Thoracic aorta (tissue), 2 donors: ENCODE data around the gene KIF13A. TPM values are rescaled to one million over a fixed set of nuclear protein-coding genes. Genes with fewer than 3 reads are reported as not detected.

Experiments
- ATAC-seq: fragments of 150-250 bp; one replicate; pipeline ENCODE4 v1.8.0; 2017; ENCODE audit warnings: low read depth; ENCODE audit not compliant: insufficient number of reproducible peaks, low FRiP score
- DNase-seq: peaks from one replicate; pipeline ENCODE4 v3.0.0-alpha.2; 2020; ENCODE audit warnings: low spot score
- H3K27ac ChIP-seq, 2 donors: fragments of 200-600 bp; sonication (generic); 1 replicate in 1 of 2; 2 replicates in 1 of 2; pipeline ENCODE4 v1.5.1; 2016; ENCODE audit warnings: mild to moderate bottlenecking in 2 of 2, moderate library complexity in 2 of 2
- H3K27me3 ChIP-seq: fragments of 200-600 bp; sonication (generic); replicated peaks from 2 replicates; pipeline ENCODE4 v1.6.0; 2016; ENCODE audit warnings: mild to moderate bottlenecking; ENCODE audit not compliant: insufficient read depth
- H3K36me3 ChIP-seq: fragments of 200-600 bp; sonication (generic); one replicate; pipeline ENCODE4 v1.5.1; 2016
- H3K4me1 ChIP-seq, 2 donors: fragments of 200-600 bp; sonication (generic); 1 replicate in 1 of 2; 2 replicates in 1 of 2; pipeline versions ENCODE4 v1.5.1 to v1.6.0; 2016; ENCODE audit warnings: low read depth in 2 of 2, mild to moderate bottlenecking in 1 of 2; ENCODE audit not compliant: control insufficient read depth in 1 of 2
- H3K4me3 ChIP-seq: fragments of 200-600 bp; sonication (generic); 2 replicates; pipeline ENCODE4 v1.5.1; 2016; ENCODE audit warnings: mild to moderate bottlenecking
- H3K9me3 ChIP-seq: fragments of 200-600 bp; sonication (generic); 2 replicates; pipeline ENCODE4 v1.5.1; 2016
- CTCF ChIP-seq: fragments of 200-600 bp; sonication (generic); IDR thresholded peaks from one replicate; pipeline ENCODE4 v1.5.1; 2019; ENCODE audit warnings: antibody characterized with exemption
- total RNA-seq, 2 donors: library from RNA; depleted of rRNA; stranded (reverse); fragments of >200 nt; gene quantifications; one replicate each; pipeline versions ENCODE4 v1.1.0 to v1.2.3, GENCODE V29; 2016

Gene KIF13A
- total RNA-seq, 2 donors from 2014 or later, result 79.3 to 98.0 TPM

- no peak for ATAC-seq
- peaks cover 44% of the 10 kb centered on the region for H3K36me3 ChIP-seq
Measured at GRCh38 chr6:17803409-17803808, 184.0 kb downstream of the KIF13A start.

GRCh38 chr6:17798477-17799154, 188.8 kb downstream of the KIF13A start:
- H3K27me3 ChIP-seq, result no peaks in the 10 kb centered on the region
- DNase-seq (no peak), ATAC-seq (no peak)
- peaks cover 62% of the 10 kb centered on the region for H3K36me3 ChIP-seq
- H3K4me3 ChIP-seq, result no peak overlapping the region
- H3K4me1 ChIP-seq, result no peaks in the 10 kb centered on the region
- H3K27ac ChIP-seq, result no peak overlapping the region
- TF ChIP-seq CTCF, result no peak
- H3K9me3 ChIP-seq, result no peaks in the 10 kb centered on the region

More at GRCh38 chr6:17803409-17803808, 184.0 kb downstream of the KIF13A start:
- no peak for DNase-seq
- TF ChIP-seq CTCF, result no peak
- H3K4me3 ChIP-seq, result no peak overlapping the region
- H3K27me3 ChIP-seq, result no peaks in the 10 kb centered on the region
- H3K9me3 ChIP-seq, result no peaks in the 10 kb centered on the region
- no peak overlapping the region for H3K27ac ChIP-seq
- no peaks in the 10 kb centered on the region for H3K4me1 ChIP-seq

DNA sequence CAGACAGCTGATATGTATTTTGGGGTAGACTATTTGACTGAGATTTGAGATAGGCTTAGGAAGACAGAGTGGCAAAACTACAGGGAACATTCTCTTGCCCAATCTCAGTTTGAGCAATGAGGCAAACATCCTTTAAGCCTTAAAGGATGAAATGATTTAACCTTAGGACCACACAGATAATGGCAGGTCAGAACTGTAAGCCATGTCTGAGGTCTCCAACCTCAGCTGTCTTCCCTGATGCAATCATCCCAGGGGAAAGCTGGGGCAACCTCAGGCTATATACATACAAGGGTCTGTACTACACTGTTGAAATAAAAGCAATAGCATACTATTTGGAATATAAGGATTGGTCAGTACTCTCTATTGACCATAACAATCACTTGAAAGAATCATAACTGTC, 196.9 kb downstream of the KIF13A start:
- no peaks in the 10 kb centered on the region for H3K4me1 ChIP-seq
- H3K36me3 ChIP-seq, result peaks cover 30% of the 10 kb centered on the region
- no peaks in the 10 kb centered on the region for H3K27me3 ChIP-seq
- ATAC-seq (no peak), DNase-seq (no peak)
- no peaks in the 10 kb centered on the region for H3K9me3 ChIP-seq
- no peak overlapping the region for H3K27ac ChIP-seq
- no peak overlapping the region for H3K4me3 ChIP-seq
- TF ChIP-seq CTCF, result no peak

- H3K36me3 ChIP-seq, result peaks cover 48% of the 10 kb centered on the region
Measured at GRCh38 chr6:17785094-17785787, 202.2 kb downstream of the KIF13A start.

More at GRCh38 chr6:17785094-17785787, 202.2 kb downstream of the KIF13A start:
- H3K27me3 ChIP-seq, result no peaks in the 10 kb centered on the region
- ATAC-seq (no peak), DNase-seq (no peak)
- no peaks in the 10 kb centered on the region for H3K4me1 ChIP-seq
- no peak overlapping the region for H3K4me3 ChIP-seq
- TF ChIP-seq CTCF, result no peak
- no peak overlapping the region for H3K27ac ChIP-seq
- H3K9me3 ChIP-seq, result no peaks in the 10 kb centered on the region
